ENCODE measurements around the gene CAMK1.
A peak's percentile ranks its signal among the peaks of the same experiment; 100 is the strongest.
"Not testable (repeated sequence)": the region's sequence is repeated elsewhere in the genome, so short reads cannot be mapped to it uniquely, and the experiment has no call there.

Gene CAMK1

DNA sequence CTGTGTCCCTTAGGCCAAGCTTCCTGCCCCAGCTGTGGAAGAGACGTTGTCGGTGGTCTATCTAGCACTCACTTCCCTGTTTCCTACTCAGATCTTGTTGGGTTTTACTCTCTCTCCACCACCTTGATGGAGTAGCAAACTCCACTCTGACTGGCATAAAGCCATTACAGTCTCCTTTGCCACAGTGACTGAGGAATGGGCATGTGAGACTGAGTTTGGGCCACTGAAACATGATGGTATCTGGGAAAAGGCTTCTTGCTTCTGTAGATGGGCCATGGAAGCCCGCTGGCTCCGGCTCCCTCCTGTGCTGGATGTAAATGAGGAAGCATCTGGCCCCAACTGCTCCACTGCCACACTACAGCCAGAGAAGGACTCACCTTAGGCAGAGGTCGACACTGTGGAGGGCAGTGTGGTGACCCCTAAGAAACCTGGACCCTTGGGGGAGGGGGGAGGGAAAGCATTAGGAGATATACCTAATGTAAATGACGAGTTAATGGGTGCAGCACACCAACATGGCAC is 9.4 kb upstream of the CAMK1 start:
- H3K4me3 ChIP-seq (replicated peaks; ENCODE audit: insufficient read depth, low read length): no peak overlapping the region
- DNase-seq (ENCODE audit: low read depth in 1 of 2, low spot score in 1 of 2): peak in 1 of 2 experiments; percentile 74
- no peaks in the 10 kb centered on the region for H3K27me3 ChIP-seq (ENCODE audit: insufficient read depth, poor library complexity, severe bottlenecking)
- peak; percentile 60; the same call in 1 of the 2 replicates for TF ChIP-seq SPI1 (IDR thresholded peaks at IDR 0.05; ENCODE audit: borderline replicate concordance, low read depth)
- TF ChIP-seq, protein P1, sequence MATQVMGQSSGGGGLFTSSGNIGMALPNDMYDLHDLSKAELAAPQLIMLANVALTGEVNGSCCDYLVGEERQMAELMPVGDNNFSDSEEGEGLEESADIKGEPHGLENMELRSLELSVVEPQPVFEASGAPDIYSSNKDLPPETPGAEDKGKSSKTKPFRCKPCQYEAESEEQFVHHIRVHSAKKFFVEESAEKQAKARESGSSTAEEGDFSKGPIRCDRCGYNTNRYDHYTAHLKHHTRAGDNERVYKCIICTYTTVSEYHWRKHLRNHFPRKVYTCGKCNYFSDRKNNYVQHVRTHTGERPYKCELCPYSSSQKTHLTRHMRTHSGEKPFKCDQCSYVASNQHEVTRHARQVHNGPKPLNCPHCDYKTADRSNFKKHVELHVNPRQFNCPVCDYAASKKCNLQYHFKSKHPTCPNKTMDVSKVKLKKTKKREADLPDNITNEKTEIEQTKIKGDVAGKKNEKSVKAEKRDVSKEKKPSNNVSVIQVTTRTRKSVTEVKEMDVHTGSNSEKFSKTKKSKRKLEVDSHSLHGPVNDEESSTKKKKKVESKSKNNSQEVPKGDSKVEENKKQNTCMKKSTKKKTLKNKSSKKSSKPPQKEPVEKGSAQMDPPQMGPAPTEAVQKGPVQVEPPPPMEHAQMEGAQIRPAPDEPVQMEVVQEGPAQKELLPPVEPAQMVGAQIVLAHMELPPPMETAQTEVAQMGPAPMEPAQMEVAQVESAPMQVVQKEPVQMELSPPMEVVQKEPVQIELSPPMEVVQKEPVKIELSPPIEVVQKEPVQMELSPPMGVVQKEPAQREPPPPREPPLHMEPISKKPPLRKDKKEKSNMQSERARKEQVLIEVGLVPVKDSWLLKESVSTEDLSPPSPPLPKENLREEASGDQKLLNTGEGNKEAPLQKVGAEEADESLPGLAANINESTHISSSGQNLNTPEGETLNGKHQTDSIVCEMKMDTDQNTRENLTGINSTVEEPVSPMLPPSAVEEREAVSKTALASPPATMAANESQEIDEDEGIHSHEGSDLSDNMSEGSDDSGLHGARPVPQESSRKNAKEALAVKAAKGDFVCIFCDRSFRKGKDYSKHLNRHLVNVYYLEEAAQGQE (IDR thresholded peaks at IDR 0.05; ENCODE audit: insufficient replicate concordance, low read depth): no peak
- TF ChIP-seq POLR2AphosphoS5 (IDR thresholded peaks at IDR 0.05; ENCODE audit: low read depth): no peak
- no peak for TF ChIP-seq GABPA (IDR thresholded peaks at IDR 0.05; ENCODE audit: low read depth)
- TF ChIP-seq CTCF (IDR thresholded peaks at IDR 0.05; ENCODE audit: insufficient read depth, low read length): no peak
- peak overlapping the region; percentile 96 for H3K27ac ChIP-seq (replicated peaks)

GRCh38 chr3:9778143-9779074 is 8.7 kb upstream of the CAMK1 start:
- TF ChIP-seq SPI1 (IDR thresholded peaks at IDR 0.05; ENCODE audit: borderline replicate concordance, low read depth): no peak
- peak overlapping the region; percentile 96 for H3K27ac ChIP-seq (replicated peaks)
- no peaks in the 10 kb centered on the region for H3K27me3 ChIP-seq (ENCODE audit: insufficient read depth, poor library complexity, severe bottlenecking)
- peak in 1 of 2 experiments; percentile 56 for DNase-seq (ENCODE audit: low read depth in 1 of 2, low spot score in 1 of 2)
- no peak overlapping the region for H3K4me3 ChIP-seq (replicated peaks; ENCODE audit: insufficient read depth, low read length)

DNA sequence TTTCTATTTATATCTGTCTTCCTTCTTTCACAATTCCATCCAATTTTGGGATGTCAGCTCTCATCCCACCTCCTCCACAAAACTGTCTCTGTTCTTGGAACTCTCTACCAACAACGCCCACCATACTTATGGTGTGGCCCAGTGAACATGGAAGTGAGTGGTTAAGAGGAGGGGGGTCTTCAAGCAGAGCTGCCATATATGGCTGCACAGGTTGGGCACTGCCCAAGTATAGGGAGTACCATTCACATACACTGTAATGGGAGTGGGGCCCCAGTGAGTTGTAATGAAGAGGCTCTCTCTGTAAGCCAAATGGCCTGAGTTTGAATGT is 7.9 kb upstream of the CAMK1 start:
- no peak for TF ChIP-seq SPI1 (IDR thresholded peaks at IDR 0.05; ENCODE audit: borderline replicate concordance, low read depth)
- TF ChIP-seq CTCF (IDR thresholded peaks at IDR 0.05; ENCODE audit: insufficient read depth, low read length): no peak
- TF ChIP-seq GABPA (IDR thresholded peaks at IDR 0.05; ENCODE audit: low read depth): no peak
- TF ChIP-seq POLR2AphosphoS5 (IDR thresholded peaks at IDR 0.05; ENCODE audit: low read depth): no peak
- TF ChIP-seq, protein P1 (IDR thresholded peaks at IDR 0.05; ENCODE audit: insufficient replicate concordance, low read depth): no peak
- Histone ChIP-seq H3K27ac (replicated peaks) (peak overlapping the region; percentile 96), H3K4me3 (replicated peaks; ENCODE audit: insufficient read depth, low read length) (no peak overlapping the region), H3K27me3 (ENCODE audit: insufficient read depth, poor library complexity, severe bottlenecking) (no peaks in the 10 kb centered on the region)
- no peak for DNase-seq (ENCODE audit: low read depth in 1 of 2, low spot score in 1 of 2)

DNA sequence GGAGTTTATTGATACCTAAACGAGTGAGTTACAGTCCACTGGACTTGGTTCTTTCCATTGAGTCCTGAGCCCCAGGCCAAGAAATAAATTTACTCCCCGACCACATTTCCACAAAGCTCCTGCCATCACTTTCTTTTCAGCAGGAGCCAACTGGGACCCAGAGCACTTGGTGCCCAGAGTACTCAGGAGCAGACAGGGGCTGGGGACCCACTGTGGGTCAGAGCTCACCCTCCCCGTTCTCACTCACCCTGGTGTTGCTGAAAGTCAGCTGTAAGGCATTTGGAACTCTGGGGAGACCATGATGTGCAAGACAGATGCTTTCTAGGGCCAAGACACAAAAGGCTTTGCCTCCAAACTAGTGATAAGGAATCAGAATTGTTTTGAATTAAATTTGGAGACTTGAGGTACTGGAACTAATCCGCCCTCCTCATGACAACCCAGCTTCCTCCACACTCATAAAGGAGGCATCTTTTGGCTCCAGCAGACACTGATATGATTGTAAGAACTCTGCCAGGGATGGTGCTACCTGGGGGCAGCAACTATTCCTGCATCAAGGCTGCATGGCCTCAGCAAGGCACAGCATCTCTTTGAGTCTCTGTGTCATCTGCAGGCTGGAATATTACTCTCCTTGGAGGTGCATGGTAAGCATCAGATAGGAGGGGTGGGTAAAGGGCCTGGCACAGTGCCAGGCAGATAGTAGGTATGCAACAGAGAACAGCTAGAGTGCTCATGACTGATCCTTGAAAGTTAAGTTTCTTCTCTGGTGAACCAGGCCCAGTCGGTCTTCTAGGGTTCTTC is 7.3 kb upstream of the CAMK1 start:
- DNase-seq (ENCODE audit: low read depth in 1 of 2, low spot score in 1 of 2): no peak
- Histone ChIP-seq H3K27ac (replicated peaks) (peak overlapping the region; percentile 96), H3K4me3 (replicated peaks; ENCODE audit: insufficient read depth, low read length) (no peak overlapping the region), H3K27me3 (ENCODE audit: insufficient read depth, poor library complexity, severe bottlenecking) (no peaks in the 10 kb centered on the region)
- TF ChIP-seq, protein P1 (IDR thresholded peaks at IDR 0.05; ENCODE audit: insufficient replicate concordance, low read depth): no peak
- TF ChIP-seq POLR2AphosphoS5 (IDR thresholded peaks at IDR 0.05; ENCODE audit: low read depth): no peak; the same call in 1 of the 2 replicates
- TF ChIP-seq CTCF (IDR thresholded peaks at IDR 0.05; ENCODE audit: insufficient read depth, low read length): no peak
- no peak for TF ChIP-seq SPI1 (IDR thresholded peaks at IDR 0.05; ENCODE audit: borderline replicate concordance, low read depth)
- no peak for TF ChIP-seq GABPA (IDR thresholded peaks at IDR 0.05; ENCODE audit: low read depth)

GRCh38 chr3:9771007-9771406 is 1.3 kb upstream of the CAMK1 start:
- H3K4me3 ChIP-seq (replicated peaks; ENCODE audit: insufficient read depth, low read length); H3K27me3 ChIP-seq (ENCODE audit: insufficient read depth, poor library complexity, severe bottlenecking); H3K27ac ChIP-seq (replicated peaks); DNase-seq (ENCODE audit: low read depth in 1 of 2, low spot score in 1 of 2): not testable (repeated sequence)
